Stimulated activated CD4-positive, alpha-beta T cell treated with anti-CD3 and anti-CD28 coated beads, Interleukin-4, amount 100 ng/mL, for 24 hours (primary cell): ENCODE results near the gene ARL10.

Source experiments
- DNase-seq: peaks from one replicate; pipeline ENCODE4 v3.0.0-alpha.2; 2020

ARL10 gene

GRCh38 chr5:176365351-176366231, at the start of gene ARL10:
TSS of gene ARL10 (plus strand) at chr5:176365487. CDS start at chr5:176365564, 77 bp downstream.
- DNase-seq: peak; percentile 62

GRCh38 chr5:176317534-176318374, 47.5 kb upstream of the ARL10 start:
- no peak for DNase-seq

- DNase-seq: no peak
Measured at GRCh38 chr5:176319827-176320554, 45.3 kb upstream of the ARL10 start.

- no peak for DNase-seq
Measured at GRCh38 chr5:176320577-176320976, 44.7 kb upstream of the ARL10 start.

- no peak for DNase-seq
Measured at GRCh38 chr5:176334031-176334770, 31.1 kb upstream of the ARL10 start.

- DNase-seq: no peak
Measured at GRCh38 chr5:176337913-176338312, 27.4 kb upstream of the ARL10 start.

- no peak for DNase-seq
Measured at GRCh38 chr5:176339304-176339703, 26.0 kb upstream of the ARL10 start.

- no peak for DNase-seq
Measured at GRCh38 chr5:176341325-176342157, 23.7 kb upstream of the ARL10 start.

- no peak for DNase-seq
Measured at GRCh38 chr5:176342158-176342483, 23.2 kb upstream of the ARL10 start.

GRCh38 chr5:176342766-176343458, 22.4 kb upstream of the ARL10 start:
- no peak for DNase-seq

- DNase-seq: no peak
Measured at GRCh38 chr5:176350416-176350815, 14.9 kb upstream of the ARL10 start.

GRCh38 chr5:176352116-176352878, 13.0 kb upstream of the ARL10 start:
- no peak for DNase-seq

GRCh38 chr5:176353533-176353932, 11.8 kb upstream of the ARL10 start:
- DNase-seq: no peak

GRCh38 chr5:176355400-176356178, 9.7 kb upstream of the ARL10 start:
- DNase-seq: no peak

GRCh38 chr5:176356179-176356566, 9.1 kb upstream of the ARL10 start:
- DNase-seq: no peak

- no peak for DNase-seq
Measured at GRCh38 chr5:176359658-176360057, 5.6 kb upstream of the ARL10 start.

GRCh38 chr5:176360894-176361436, 4.3 kb upstream of the ARL10 start:
- no peak for DNase-seq

- DNase-seq: peak; percentile 95
Measured at GRCh38 chr5:176361437-176362232, 3.7 kb upstream of the ARL10 start, which contains the start of gene KIAA1191. TSS of gene KIAA1191 (minus strand) at chr5:176361764. CDS start at chr5:176359508, 2,256 bp downstream.
